RWPE2 (cell line): ENCODE data around the gene FNDC3B.

Experiments used
- ATAC-seq: fragments of 200-7000 bp; cut with Tn5 transposase; 3 replicates; pipeline ENCODE4 v1.9.1; 2021; ENCODE audit warnings: low read depth
- DNase-seq: peaks from one replicate; pipeline ENCODE4 v3.0.0-alpha.2; 2020; ENCODE audit warnings: low spot score
- H3K27ac ChIP-seq: fragments of 450-650 bp; 2 replicates; pipeline ENCODE4 v1.5.1; 2017; ENCODE audit warnings: mild to moderate bottlenecking; ENCODE audit not compliant: poor library complexity, severe bottlenecking
- H3K27me3 ChIP-seq: fragments of 250-450 bp; sonication (Bioruptor Pico); 2 replicates; pipeline ENCODE4 v1.5.1; 2021; ENCODE audit warnings: mild to moderate bottlenecking, moderate library complexity; ENCODE audit not compliant: insufficient read depth, poor library complexity, severe bottlenecking
- H3K36me3 ChIP-seq: fragments of 250-450 bp; sonication (Bioruptor Pico); 2 replicates; pipeline ENCODE4 v1.5.1; 2020; ENCODE audit warnings: low read depth, mild to moderate bottlenecking, moderate library complexity
- H3K4me1 ChIP-seq: fragments of 250-450 bp; sonication (Bioruptor Pico); 2 replicates; pipeline ENCODE4 v1.5.1; 2021; ENCODE audit warnings: mild to moderate bottlenecking, moderate library complexity; ENCODE audit not compliant: insufficient read depth, poor library complexity, severe bottlenecking
- H3K4me3 ChIP-seq: fragments of 250-450 bp; sonication (Bioruptor Pico); 2 replicates; pipeline ENCODE4 v1.5.1; 2021; ENCODE audit warnings: mild to moderate bottlenecking, moderate library complexity; ENCODE audit not compliant: severe bottlenecking
- H3K9me3 ChIP-seq: fragments of 250-450 bp; sonication (Bioruptor Pico); 2 replicates; pipeline ENCODE4 v1.5.1; 2021; ENCODE audit warnings: mild to moderate bottlenecking, moderate library complexity; ENCODE audit not compliant: severe bottlenecking
- TF ChIP-seq, protein P1 (sequence below): fragments of 450-650 bp; IDR thresholded peaks from one replicate; pipeline ENCODE4 v1.5.1; 2017; ENCODE audit warnings: mild to moderate bottlenecking, moderate library complexity; ENCODE audit not compliant: poor library complexity, severe bottlenecking

The FNDC3B gene

GRCh38 chr3:172115787-172116186, 76.4 kb downstream of the FNDC3B start:
- Histone ChIP-seq H3K4me3 (no peak overlapping the region), H3K9me3 (no peaks in the 10 kb centered on the region), H3K27me3 (no peaks in the 10 kb centered on the region), H3K36me3 (peaks cover 86% of the 10 kb centered on the region), H3K4me1 (peaks cover 4% of the 10 kb centered on the region), H3K27ac (no peak overlapping the region)
- no peak for ATAC-seq
- TF ChIP-seq, protein P1, sequence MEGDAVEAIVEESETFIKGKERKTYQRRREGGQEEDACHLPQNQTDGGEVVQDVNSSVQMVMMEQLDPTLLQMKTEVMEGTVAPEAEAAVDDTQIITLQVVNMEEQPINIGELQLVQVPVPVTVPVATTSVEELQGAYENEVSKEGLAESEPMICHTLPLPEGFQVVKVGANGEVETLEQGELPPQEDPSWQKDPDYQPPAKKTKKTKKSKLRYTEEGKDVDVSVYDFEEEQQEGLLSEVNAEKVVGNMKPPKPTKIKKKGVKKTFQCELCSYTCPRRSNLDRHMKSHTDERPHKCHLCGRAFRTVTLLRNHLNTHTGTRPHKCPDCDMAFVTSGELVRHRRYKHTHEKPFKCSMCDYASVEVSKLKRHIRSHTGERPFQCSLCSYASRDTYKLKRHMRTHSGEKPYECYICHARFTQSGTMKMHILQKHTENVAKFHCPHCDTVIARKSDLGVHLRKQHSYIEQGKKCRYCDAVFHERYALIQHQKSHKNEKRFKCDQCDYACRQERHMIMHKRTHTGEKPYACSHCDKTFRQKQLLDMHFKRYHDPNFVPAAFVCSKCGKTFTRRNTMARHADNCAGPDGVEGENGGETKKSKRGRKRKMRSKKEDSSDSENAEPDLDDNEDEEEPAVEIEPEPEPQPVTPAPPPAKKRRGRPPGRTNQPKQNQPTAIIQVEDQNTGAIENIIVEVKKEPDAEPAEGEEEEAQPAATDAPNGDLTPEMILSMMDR = no peak
- DNase-seq = no peak

DNA sequence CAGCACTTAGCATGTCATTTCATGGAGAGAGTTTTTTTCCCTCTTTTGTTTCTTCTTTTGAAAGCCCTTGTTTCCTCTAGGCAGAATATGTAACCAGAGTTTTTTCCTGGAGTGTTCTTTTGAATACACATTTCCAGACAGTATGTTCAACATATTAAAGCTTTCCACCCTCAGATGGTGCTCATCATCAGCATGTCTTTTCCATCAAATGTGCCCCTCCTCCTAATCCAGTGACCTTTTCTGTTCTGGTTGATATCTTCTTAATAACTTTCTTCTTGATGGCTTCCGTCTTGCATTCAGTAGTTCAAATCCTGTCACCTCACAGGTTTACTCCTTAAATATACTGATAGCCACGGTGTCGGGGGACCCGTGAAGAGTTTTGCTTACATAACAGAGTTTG, 78.6 kb downstream of the FNDC3B start:
- no peak for DNase-seq
- peaks cover 86% of the 10 kb centered on the region for H3K36me3 ChIP-seq
- no peak overlapping the region for H3K4me3 ChIP-seq
- peaks cover 4% of the 10 kb centered on the region for H3K4me1 ChIP-seq
- TF ChIP-seq, protein P1 = no peak
- no peak overlapping the region for H3K27ac ChIP-seq
- H3K9me3 ChIP-seq = no peaks in the 10 kb centered on the region
- no peak for ATAC-seq
- no peaks in the 10 kb centered on the region for H3K27me3 ChIP-seq

DNA sequence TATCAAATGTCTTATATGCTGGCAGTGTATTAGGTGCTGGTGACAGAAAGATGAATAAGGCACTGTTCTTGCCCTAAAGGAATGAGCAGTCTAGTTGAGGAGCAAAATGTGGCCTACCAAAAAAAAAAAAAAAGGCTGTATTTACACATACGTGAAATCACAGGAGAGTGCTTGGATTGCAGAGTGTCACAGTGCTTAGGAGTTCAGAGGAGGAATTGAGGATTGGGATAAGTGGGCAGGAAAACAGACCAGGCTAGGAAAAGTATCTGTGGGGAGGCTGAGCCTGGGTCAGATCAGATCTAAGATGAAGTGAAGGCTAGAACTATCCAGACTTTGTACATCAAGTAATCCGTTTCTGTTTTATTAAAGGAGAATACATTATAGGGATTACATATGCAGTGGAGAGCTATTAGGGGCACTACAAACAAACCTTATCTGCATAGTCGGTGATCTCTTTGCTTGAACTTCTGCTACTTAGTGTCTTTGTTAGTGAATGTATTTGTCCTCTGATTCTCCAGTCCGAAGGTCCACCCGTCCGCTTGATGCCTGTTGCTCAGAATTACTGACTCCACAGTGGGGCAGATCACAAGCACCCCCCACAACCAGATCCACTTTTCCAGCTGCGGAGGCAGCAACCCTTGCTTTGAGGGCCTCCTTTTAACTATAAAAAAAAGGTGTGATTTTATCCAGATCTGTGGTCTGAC, 80.0 kb downstream of the FNDC3B start:
- H3K27ac ChIP-seq = no peak overlapping the region
- peaks cover 4% of the 10 kb centered on the region for H3K4me1 ChIP-seq
- no peaks in the 10 kb centered on the region for H3K27me3 ChIP-seq
- TF ChIP-seq, protein P1 = no peak
- no peak overlapping the region for H3K4me3 ChIP-seq
- H3K9me3 ChIP-seq = no peaks in the 10 kb centered on the region
- DNase-seq (no peak), ATAC-seq (no peak)
- peaks cover 86% of the 10 kb centered on the region for H3K36me3 ChIP-seq

- Histone ChIP-seq H3K27ac (no peak overlapping the region), H3K27me3 (no peaks in the 10 kb centered on the region), H3K4me1 (peaks cover 10% of the 10 kb centered on the region), H3K4me3 (no peak overlapping the region), H3K9me3 (no peaks in the 10 kb centered on the region), H3K36me3 (peaks cover 86% of the 10 kb centered on the region)
- DNase-seq (no peak), ATAC-seq (no peak)
- TF ChIP-seq, protein P1 = no peak
Measured at GRCh38 chr3:172120912-172121311, 81.5 kb downstream of the FNDC3B start.

GRCh38 chr3:172121981-172122380, 82.6 kb downstream of the FNDC3B start:
- TF ChIP-seq, protein P1 = no peak
- Histone ChIP-seq H3K27ac (no peak overlapping the region), H3K4me3 (no peak overlapping the region), H3K27me3 (no peaks in the 10 kb centered on the region), H3K36me3 (peaks cover 83% of the 10 kb centered on the region), H3K4me1 (peaks cover 13% of the 10 kb centered on the region), H3K9me3 (no peaks in the 10 kb centered on the region)
- no peak for ATAC-seq
- DNase-seq = no peak
